GM11168 (cell line): ENCODE results near the gene EFNA4.
"Not testable (repeated sequence)": the region's sequence is repeated elsewhere in the genome, so short reads cannot be mapped to it uniquely, and the experiment has no call there.

Experiments used
- in situ Hi-C: fragments of 300-500 bp; cut with MboI; formaldehyde crosslinking; loops from one replicate; pipeline ENCODE4 v1.12.0; 2022; ENCODE audit warnings: low sequenced_read_pairs; ENCODE audit not compliant: unreplicated experiment

EFNA4 gene

DNA sequence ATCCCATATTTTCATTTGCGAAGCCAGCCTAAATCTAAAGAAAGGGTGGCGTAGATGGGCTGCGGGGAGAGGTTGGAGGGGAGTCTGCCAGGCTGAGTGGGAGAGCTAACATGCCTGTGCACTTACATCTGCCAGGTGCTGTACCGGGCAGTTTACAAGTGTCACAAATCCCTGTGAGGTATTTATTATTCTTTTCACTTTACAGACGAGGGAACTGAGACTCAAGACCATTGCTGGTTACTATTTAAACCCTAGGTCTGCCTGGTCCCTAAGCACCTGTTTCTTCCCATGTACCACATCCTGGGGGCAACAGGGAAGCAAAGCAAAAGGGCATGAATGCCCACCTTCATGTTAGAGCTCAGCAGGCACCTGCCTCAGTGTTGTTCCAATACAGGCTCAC lies 44.8 kb downstream of the EFNA4 start:
- in situ Hi-C loops: no loop called here

GRCh38 chr1:155110381-155110780 lies 46.8 kb downstream of the EFNA4 start:
- in situ Hi-C loops: no loop called here

GRCh38 chr1:155110826-155111225 lies 47.3 kb downstream of the EFNA4 start:
- in situ Hi-C loops: no loop called here

- in situ Hi-C loops: no loop called here
Measured at GRCh38 chr1:155113450-155113980, 50.0 kb downstream of the EFNA4 start.

- in situ Hi-C loops: no loop called here
Measured at GRCh38 chr1:155116113-155116764, 52.7 kb downstream of the EFNA4 start.

GRCh38 chr1:155117610-155118009 lies 54.1 kb downstream of the EFNA4 start:
- in situ Hi-C loops: no loop called here

GRCh38 chr1:155118090-155118489 lies 54.5 kb downstream of the EFNA4 start:
- in situ Hi-C loops: not testable (repeated sequence)
